ENCODE results near the gene MLLT1.

Gene MLLT1

DNA sequence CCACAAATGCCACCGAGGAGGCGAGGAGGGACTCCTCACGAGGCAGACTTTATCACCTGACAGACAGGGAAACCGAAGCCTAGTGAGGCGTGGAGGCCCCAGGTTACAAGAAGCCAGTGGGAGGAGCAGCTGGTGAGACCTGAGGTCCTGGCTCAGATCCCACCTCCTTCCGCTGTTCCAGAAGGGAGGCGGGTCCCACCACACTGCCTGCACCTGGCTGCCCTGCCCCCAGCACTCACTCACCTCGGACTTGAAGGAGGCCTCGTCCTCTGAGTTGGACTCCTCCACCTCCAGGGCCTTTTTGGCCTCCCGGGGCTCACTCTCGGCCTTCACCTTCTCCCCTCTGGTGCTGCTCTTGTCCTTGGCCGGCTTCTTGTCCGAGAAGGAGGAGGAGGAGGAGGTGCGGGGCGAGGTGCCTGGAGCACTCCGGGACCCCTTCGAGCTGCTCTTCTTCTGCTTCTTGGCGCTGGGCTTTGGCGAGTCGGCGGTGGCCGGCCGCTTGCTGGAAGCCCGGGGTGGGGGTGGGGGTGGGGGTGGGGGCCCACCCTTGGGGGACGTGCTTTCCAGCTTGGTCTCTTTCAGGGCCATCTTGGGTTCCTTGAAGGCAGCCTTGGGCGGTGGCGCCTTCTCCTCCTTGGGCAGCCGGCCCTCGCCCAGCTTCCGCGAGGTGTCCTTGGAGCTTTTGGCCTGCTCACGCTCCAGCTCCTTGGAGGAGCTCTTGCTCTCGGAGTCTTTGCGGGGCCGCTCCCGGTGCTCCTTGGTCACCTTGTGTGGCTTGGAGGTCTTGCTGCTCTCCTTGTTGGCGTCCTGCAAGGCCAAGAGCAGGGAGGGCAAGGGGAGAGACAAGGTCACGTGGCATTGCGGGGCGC lies 57.7 kb downstream of the MLLT1 start:
- no peak overlapping the region for H3K4me3 ChIP-seq (ENCODE audit: low read length)
- TF ChIP-seq, protein P1, sequence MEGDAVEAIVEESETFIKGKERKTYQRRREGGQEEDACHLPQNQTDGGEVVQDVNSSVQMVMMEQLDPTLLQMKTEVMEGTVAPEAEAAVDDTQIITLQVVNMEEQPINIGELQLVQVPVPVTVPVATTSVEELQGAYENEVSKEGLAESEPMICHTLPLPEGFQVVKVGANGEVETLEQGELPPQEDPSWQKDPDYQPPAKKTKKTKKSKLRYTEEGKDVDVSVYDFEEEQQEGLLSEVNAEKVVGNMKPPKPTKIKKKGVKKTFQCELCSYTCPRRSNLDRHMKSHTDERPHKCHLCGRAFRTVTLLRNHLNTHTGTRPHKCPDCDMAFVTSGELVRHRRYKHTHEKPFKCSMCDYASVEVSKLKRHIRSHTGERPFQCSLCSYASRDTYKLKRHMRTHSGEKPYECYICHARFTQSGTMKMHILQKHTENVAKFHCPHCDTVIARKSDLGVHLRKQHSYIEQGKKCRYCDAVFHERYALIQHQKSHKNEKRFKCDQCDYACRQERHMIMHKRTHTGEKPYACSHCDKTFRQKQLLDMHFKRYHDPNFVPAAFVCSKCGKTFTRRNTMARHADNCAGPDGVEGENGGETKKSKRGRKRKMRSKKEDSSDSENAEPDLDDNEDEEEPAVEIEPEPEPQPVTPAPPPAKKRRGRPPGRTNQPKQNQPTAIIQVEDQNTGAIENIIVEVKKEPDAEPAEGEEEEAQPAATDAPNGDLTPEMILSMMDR (IDR thresholded peaks at IDR 0.05; ENCODE audit: insufficient read depth, low read depth, low read length, missing control alignments), result no peak
- DNase-seq (ENCODE audit: low read depth), result no peak

DNA sequence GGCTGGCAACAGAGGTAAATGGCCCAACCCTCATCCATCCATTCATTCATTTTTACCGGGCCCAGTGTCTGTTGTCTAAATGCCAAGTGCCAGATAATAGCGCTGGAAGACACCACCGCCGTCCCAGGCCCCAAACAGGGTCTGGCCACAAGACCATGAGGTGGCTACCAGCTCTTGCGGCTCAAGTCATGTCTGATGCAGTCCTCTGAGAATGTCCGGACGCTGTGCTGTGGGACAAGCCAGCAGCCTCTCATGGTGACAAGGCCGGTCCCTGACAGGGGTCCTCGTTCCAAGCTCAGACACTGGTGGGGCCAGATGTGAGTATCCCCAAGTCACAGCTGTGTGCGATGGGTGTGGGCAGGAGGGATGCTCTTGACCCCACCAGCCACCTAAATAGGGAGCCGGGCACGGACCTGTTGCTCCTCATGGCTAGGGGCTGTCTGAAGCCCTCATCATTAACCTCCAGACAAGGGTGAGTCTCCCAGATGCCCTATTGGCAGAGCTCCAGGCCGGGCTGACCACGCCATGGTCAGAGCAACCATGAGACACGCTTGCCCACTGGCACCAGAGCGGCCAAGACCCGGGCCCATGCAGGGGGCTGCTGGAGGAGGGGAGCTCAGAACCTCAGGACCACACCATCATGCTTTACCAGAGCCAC lies 58.4 kb downstream of the MLLT1 start:
- DNase-seq (ENCODE audit: low read depth), result no peak
- TF ChIP-seq, protein P1 (IDR thresholded peaks at IDR 0.05; ENCODE audit: insufficient read depth, low read depth, low read length, missing control alignments), result no peak
- no peak overlapping the region for H3K4me3 ChIP-seq (ENCODE audit: low read length)

DNA sequence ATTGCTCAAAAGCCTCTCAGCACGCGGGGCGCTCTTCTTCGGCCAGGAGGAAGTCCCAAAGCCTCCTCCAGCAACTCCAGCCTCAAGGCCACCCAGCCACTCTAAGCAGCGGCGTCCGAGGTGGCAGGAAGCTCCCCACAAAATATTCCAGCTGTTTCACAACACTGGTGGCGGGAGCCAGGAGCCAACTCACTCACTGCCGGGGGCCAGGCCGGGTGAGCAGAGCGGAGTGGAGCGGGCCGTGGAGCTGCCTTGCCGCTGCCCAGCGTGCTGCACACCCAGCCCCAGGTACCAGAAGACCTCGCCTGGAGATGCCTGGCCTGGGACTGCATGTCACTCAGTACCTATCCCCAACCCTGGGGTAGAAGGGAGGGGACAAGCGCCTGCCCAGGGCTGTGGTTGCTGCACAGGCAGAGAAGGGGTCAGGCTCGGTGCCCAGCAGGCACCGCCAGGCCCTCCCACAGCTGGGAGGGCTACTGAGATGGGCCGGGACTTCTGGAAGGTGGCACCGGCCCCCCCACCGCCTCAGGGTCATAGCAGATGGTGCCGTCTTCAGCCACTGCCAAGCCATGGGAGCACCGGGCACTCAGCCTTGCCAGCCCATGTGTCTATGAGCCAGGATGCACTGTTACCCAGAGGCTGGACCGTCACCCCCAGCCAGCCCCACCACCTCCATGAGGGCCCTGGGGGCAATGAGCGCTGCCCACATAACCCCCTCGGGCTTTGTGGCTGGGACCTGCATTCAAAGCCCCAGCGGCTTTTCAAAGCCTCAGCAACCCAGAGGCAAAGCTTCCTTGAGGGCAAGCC lies 59.2 kb downstream of the MLLT1 start:
- peak; percentile 33 for DNase-seq (ENCODE audit: low read depth)
- H3K4me3 ChIP-seq (ENCODE audit: low read length), result no peak overlapping the region
- TF ChIP-seq, protein P1 (IDR thresholded peaks at IDR 0.05; ENCODE audit: insufficient read depth, low read depth, low read length, missing control alignments), result no peak

GRCh38 chr19:6219586-6220290 lies 60.0 kb downstream of the MLLT1 start:
- no peak overlapping the region for H3K4me3 ChIP-seq (ENCODE audit: low read length)
- TF ChIP-seq, protein P1 (IDR thresholded peaks at IDR 0.05; ENCODE audit: insufficient read depth, low read depth, low read length, missing control alignments), result no peak
- no peak for DNase-seq (ENCODE audit: low read depth)

DNA sequence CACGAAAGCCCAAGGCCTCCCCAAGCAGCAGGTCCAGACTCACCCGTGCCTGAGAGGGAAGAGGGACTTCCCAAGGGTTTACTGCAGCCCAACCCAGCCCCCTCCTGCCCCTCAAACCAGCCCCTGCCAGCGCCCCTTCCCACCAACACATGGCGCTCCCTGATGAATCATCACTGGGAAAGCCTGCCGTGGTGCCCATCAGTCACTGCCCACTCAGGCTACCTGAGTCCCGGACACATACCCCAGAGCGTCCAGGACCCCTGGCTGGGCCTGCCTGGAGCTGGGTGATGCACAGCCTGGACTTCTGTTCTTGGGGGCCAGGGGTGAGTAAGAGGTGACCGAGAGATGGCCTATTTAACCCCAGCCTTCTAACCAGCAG lies 60.6 kb downstream of the MLLT1 start:
- no peak for DNase-seq (ENCODE audit: low read depth)
- TF ChIP-seq, protein P1 (IDR thresholded peaks at IDR 0.05; ENCODE audit: insufficient read depth, low read depth, low read length, missing control alignments), result no peak

DNA sequence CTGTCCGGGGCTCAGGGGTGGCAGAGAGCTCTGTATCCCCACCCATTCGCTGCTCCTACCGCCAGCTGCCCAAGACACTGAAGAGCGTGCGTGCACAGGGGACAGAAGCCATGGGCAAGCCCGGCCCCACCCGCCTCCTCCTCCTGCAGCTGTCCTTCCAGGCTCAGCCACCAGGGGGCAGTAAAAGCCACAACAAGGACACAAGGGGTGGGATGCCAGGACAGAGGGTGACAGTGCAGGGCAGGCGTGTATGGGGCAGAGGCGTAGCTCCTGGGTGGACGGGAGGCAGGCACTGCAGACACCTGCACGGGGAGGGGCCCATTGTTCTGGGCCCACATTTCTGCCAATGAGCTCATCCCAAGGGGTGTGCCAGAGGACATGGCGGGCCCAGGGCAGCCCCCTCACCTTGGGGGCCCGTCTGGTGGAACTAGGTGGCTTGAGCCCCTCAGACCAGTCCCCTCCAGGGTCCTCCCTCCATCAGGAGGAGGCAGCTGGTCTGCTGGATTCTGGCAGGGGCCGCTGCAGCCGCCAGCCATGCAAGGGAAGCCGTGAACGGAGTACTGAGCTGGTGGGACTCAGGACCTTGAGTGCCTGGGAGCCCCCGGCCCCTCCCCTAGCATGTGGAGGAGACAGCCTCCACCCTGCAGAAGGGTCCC lies 61.2 kb downstream of the MLLT1 start:
- DNase-seq (ENCODE audit: low read depth), result peak; percentile 78
- TF ChIP-seq, protein P1 (IDR thresholded peaks at IDR 0.05; ENCODE audit: insufficient read depth, low read depth, low read length, missing control alignments), result peak; percentile 90
- no peak overlapping the region for H3K4me3 ChIP-seq (ENCODE audit: low read length)

More for the DNA sequence above, 60.6 kb downstream of the MLLT1 start:
- no peak overlapping the region for H3K4me3 ChIP-seq (ENCODE audit: low read length)

All from epithelial cell of esophagus (primary cell).